GM12878 (cell line): Measurements from ENCODE around the gene DLK1. TPM values are rescaled to one million over a fixed set of nuclear protein-coding genes. Genes with fewer than 3 reads are reported as not detected.

Experiments
- ATAC-seq: fragments of 200-7000 bp; cut with Tn5 transposase; 3 replicates; pipeline ENCODE4 v1.9.1; 2020; ENCODE audit warnings: mild to moderate bottlenecking, moderate library complexity
- BruUV-seq: library from RNA; stranded (reverse); fragments of 400-500 nt; replicated peaks from 2 replicates; lab custom pipeline; 2021; lab: Mats Ljungman, UMichigan
- CTCF ChIA-PET: fragments of 300-600 bp; sonication (Branson Sonifier 250); formaldehyde crosslinking; extraction: SDS; loops from one replicate; lab custom pipeline; 2021; ENCODE audit warnings: inconsistent platforms; lab: Yijun Ruan, JAX
- POLR2A ChIA-PET: fragments of 350-600 bp; formaldehyde crosslinking; extraction: SDS; loops from one replicate; lab custom pipeline; 2021; ENCODE audit warnings: inconsistent platforms; lab: Charles Lee
- RAD21 ChIA-PET: fragments of 300-600 bp; sonication (Branson Sonifier 250); formaldehyde crosslinking; loops from one replicate; lab custom pipeline; 2023; ENCODE audit warnings: antibody characterized with exemption; ENCODE audit not compliant: unreplicated experiment; lab: Charles Lee
- SMC1A ChIA-PET: fragments of 300-600 bp; sonication (Branson Sonifier 250); formaldehyde crosslinking; loops from one replicate; lab custom pipeline; 2023; ENCODE audit not compliant: unreplicated experiment, uncharacterized antibody; lab: Charles Lee
- DNase-seq: peaks from one replicate; pipeline ENCODE4 v3.0.0-alpha.2; 2011; ENCODE audit warnings: low read depth, low spot score
- FAIRE-seq: peaks from 3 replicates; lab custom pipeline; 2011; peaks lifted over from hg19 to GRCh38; lab: Jason Lieb, UNC
- H2AFZ ChIP-seq: 2 replicates; pipeline ENCODE4 v1.6.0; 2011; ENCODE audit warnings: low read depth, low read length, control low read depth; ENCODE audit not compliant: control insufficient read depth
- H3K27ac ChIP-seq: 2 replicates; pipeline ENCODE4 v1.5.1; 2011; ENCODE audit warnings: control low read depth; ENCODE audit not compliant: control insufficient read depth, insufficient read depth
- H3K27me3 ChIP-seq, 2 experiments: replicated peaks in 1 of 2; 2 replicates each; pipeline versions ENCODE4 v1.6.0 to v1.6.1; 2011; ENCODE audit warnings: low read length in 1 of 2; ENCODE audit not compliant: control insufficient read depth in 2 of 2, insufficient read depth in 2 of 2
- H3K36me3 ChIP-seq, 2 experiments: 2 replicates each; pipeline ENCODE4 v1.5.1; 2011; ENCODE audit warnings: low read length in 1 of 2; ENCODE audit not compliant: control insufficient read depth in 2 of 2, insufficient read depth in 2 of 2
- H3K4me1 ChIP-seq: 2 replicates; pipeline ENCODE4 v1.6.1; 2011; ENCODE audit warnings: mild to moderate bottlenecking, low read length, moderate library complexity, mixed read lengths; ENCODE audit not compliant: control insufficient read depth, insufficient read depth
- H3K4me2 ChIP-seq: 2 replicates; pipeline ENCODE4 v1.6.0; 2011; ENCODE audit warnings: control low read depth; ENCODE audit not compliant: control insufficient read depth, insufficient read depth
- H3K4me3 ChIP-seq: fragments of 200-600 bp; sonication (generic); 2 replicates; pipeline ENCODE4 v1.5.1; 2016
- H3K79me2 ChIP-seq: 2 replicates; pipeline ENCODE4 v1.6.0; 2011; ENCODE audit warnings: low read length; ENCODE audit not compliant: control insufficient read depth, insufficient read depth
- H3K9ac ChIP-seq: 2 replicates; pipeline ENCODE4 v1.8.0; 2011; ENCODE audit warnings: low read length, control low read depth, mixed read lengths; ENCODE audit not compliant: control insufficient read depth, insufficient read depth
- H3K9me3 ChIP-seq: replicated peaks from 3 replicates; pipeline ENCODE4 v1.5.1; 2011; ENCODE audit warnings: mild to moderate bottlenecking, low read length; ENCODE audit not compliant: control insufficient read depth, insufficient read depth
- H4K20me1 ChIP-seq: 2 replicates; pipeline ENCODE4 v1.6.0; 2011; ENCODE audit not compliant: control insufficient read depth, insufficient read depth
- ATF7 ChIP-seq: fragments of 450-650 bp; IDR thresholded peaks from 2 replicates; pipeline ENCODE4 v1.6.1; 2016; ENCODE audit warnings: low read depth, mild to moderate bottlenecking
- FOXK2 ChIP-seq: fragments of 450-650 bp; IDR thresholded peaks from 2 replicates; pipeline ENCODE4 v1.6.1; 2017; ENCODE audit warnings: mild to moderate bottlenecking, moderate library complexity
- MTA2 ChIP-seq: fragments of 450-650 bp; IDR thresholded peaks from 2 replicates; pipeline ENCODE4 v1.6.1; 2016; ENCODE audit warnings: low read depth, mild to moderate bottlenecking, moderate library complexity
- NRF1 ChIP-seq: conservative IDR thresholded peaks from 2 replicates; pipeline ENCODE4 v1.6.1; 2011; ENCODE audit warnings: mild to moderate bottlenecking, low read depth, low read length, improper control_type of control experiment
- SMC3 ChIP-seq: IDR thresholded peaks from 2 replicates; pipeline ENCODE4 v1.6.1; 2011; ENCODE audit warnings: low read length, improper control_type of control experiment, borderline replicate concordance
- SP1 ChIP-seq: IDR thresholded peaks from one replicate; pipeline ENCODE4 v1.6.1; 2011; ENCODE audit warnings: low read depth, low read length
- STAT1 ChIP-seq: fragments of 450-650 bp; conservative IDR thresholded peaks from 2 replicates; pipeline ENCODE4 v1.6.1; 2014; ENCODE audit warnings: antibody characterized with exemption, mild to moderate bottlenecking
- ZNF622 ChIP-seq: fragments of 450-650 bp; IDR thresholded peaks from 2 replicates; pipeline ENCODE4 v1.6.1; 2017; ENCODE audit warnings: mild to moderate bottlenecking, inconsistent platforms
- WGBS: methylation state at CpG from one replicate; pipeline ENCODE4 v1.1.6; 2016; ENCODE audit warnings: low lambda C conversion rate; ENCODE audit not compliant: insufficient replicate concordance, insufficient coverage; ENCODE audit errors: missing lambda C conversion rate; 5-methylcytosine and 5-hydroxymethylcytosine counted together
- in situ Hi-C: fragments of 300-500 bp; cut with MboI; formaldehyde crosslinking; loops from 9 replicates; pipeline ENCODE4 v1.14.3; 2018; ENCODE audit warnings: mixed read lengths
- intact Hi-C: fragments of 100-400 bp; cut with micrococcal nuclease; formaldehyde crosslinking; loops from one replicate; pipeline ENCODE4 v1.14.2; 2022; ENCODE audit not compliant: unreplicated experiment
- polyA plus RNA-seq, 11 experiments: library from polyadenylated mRNA; depleted of rRNA in 4 of 11; unstranded in 6 of 11; stranded (reverse) in 5 of 11; fragments of >200 nt; fragmentation: Nextera tagmentation in 4 of 11; fragmentation: Illumina TruSeq in 1 of 11; extraction: Ambion mirVana in 4 of 11; extraction: Trizol in 1 of 11; gene quantifications; 1 replicate in 1 of 11; 2 replicates in 10 of 11; pipeline versions ENCODE4 v1.2.1 to v1.2.3, GENCODE V29; 2011 to 2016; ENCODE audit warnings: inconsistent platforms in 2 of 11, missing spikeins in 2 of 11, low read depth in 1 of 11
- total RNA-seq, 4 experiments: library from RNA; depleted of rRNA in 3 of 4; stranded (reverse); fragments of >200 nt in 3 of 4; fragmentation: Illumina TruSeq in 1 of 4; extraction: Trizol in 1 of 4; gene quantifications; 2 replicates each; pipeline versions ENCODE4 v1.2.1 to v1.2.3, GENCODE V29; 2013 to 2021
- TF ChIP-seq, protein P1 (sequence below): IDR thresholded peaks from 2 replicates; pipeline ENCODE4 v1.6.1; 2011; ENCODE audit warnings: borderline replicate concordance, low read depth, mild to moderate bottlenecking, moderate library complexity, low read length; ENCODE audit not compliant: insufficient read depth, poor library complexity, severe bottlenecking
- TF ChIP-seq, protein P2 (sequence below): fragments of 450-650 bp; formaldehyde crosslinking; IDR thresholded peaks from 2 replicates; pipeline ENCODE4 v1.4.0; 2020; ENCODE audit warnings: mild to moderate bottlenecking, moderate library complexity

DLK1 gene
- total and polyA plus RNA-seq, 10 of the 15 experiments (the other 5 are each of a cell fraction or from before 2014, with no cell fraction given) = 0.87 TPM; not detected in 9

DNA sequence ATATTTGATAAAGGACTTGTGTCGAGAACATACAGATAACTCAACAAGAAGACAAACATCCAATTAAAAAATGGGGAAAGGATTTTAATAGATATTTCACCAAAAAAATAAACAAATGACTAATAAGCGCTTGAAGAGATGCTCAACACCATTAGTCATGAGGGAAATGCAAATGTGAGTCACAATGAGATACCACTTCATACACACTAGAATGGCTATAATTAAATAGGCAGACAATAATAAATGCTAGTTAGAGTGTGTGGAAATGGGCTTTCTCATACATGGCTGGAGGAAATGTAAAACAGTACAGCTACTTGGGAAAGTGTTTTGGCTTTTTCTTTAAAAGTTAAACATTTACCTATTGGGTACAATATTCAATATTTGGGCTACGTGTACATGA lies 34.8 kb downstream of the DLK1 start:
- ChIA-PET SMC1A (interaction anchor here (0.7 kb wide), 1 partner anchor 286 kb away, joined by 4 read pairs; no protein-coding TSS in a partner anchor), CTCF (no interaction called here), RAD21 (no interaction called here), POLR2A (no interaction called here)
- H3K79me2 ChIP-seq = no peaks in the 10 kb centered on the region
- ATAC-seq = no peak
- in situ Hi-C loops (no loop called here), intact Hi-C loops (no loop called here)
- no peaks in the 10 kb centered on the region for H3K36me3 ChIP-seq
- H3K4me1 ChIP-seq = no peaks in the 10 kb centered on the region
- no TSS peak for BruUV-seq
- DNase-seq = no peak
- H3K4me3 ChIP-seq = no peak overlapping the region
- H4K20me1 ChIP-seq = no peaks in the 10 kb centered on the region
- TF ChIP-seq SP1 (no peak), MTA2 (no peak), ATF7 (no peak), ZNF622 (no peak), NRF1 (no peak), SMC3 (no peak)
- TF ChIP-seq, protein P1, sequence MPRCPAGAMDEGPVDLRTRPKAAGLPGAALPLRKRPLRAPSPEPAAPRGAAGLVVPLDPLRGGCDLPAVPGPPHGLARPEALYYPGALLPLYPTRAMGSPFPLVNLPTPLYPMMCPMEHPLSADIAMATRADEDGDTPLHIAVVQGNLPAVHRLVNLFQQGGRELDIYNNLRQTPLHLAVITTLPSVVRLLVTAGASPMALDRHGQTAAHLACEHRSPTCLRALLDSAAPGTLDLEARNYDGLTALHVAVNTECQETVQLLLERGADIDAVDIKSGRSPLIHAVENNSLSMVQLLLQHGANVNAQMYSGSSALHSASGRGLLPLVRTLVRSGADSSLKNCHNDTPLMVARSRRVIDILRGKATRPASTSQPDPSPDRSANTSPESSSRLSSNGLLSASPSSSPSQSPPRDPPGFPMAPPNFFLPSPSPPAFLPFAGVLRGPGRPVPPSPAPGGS = peak; percentile 45
- no peaks in the 10 kb centered on the region; a peak in 1 of 4 replicates for H3K27me3 ChIP-seq
- no peak overlapping the region for H2AFZ ChIP-seq
- WGBS = 58% methylated on average over 3 of the region's 3 CpGs
- H3K27ac ChIP-seq = no peak overlapping the region
- no peaks in the 10 kb centered on the region for H3K9me3 ChIP-seq
- H3K9ac ChIP-seq = no peak overlapping the region
- no peak overlapping the region for H3K4me2 ChIP-seq
- FAIRE-seq = no peak

DNA sequence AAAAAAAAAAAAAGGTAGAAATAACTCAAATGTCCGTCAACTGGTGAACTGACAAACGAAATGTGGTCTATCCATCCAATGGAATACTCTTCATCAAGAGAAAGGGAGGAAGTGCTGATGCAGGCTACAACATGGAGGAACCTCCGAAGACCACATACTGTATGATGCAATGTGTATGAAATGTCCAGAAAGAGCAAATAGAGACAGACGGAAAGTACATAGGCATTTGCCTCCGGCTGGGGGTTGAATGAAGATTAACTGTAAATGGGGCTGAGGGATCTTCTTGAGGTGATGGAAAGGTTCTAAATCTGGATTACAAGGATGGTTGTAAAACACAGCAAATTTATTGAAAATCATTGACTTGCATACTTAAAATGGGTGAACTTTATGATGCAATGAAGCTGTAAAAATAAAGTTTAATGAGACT lies 35.4 kb downstream of the DLK1 start:
- Histone ChIP-seq H3K27ac (no peak overlapping the region), H3K9ac (no peak overlapping the region), H4K20me1 (no peaks in the 10 kb centered on the region), H3K27me3 (no peaks in the 10 kb centered on the region; a peak in 1 of 4 replicates), H2AFZ (no peak overlapping the region), H3K4me3 (no peak overlapping the region), H3K9me3 (no peaks in the 10 kb centered on the region), H3K36me3 (no peaks in the 10 kb centered on the region), H3K4me2 (no peak overlapping the region), H3K79me2 (no peaks in the 10 kb centered on the region), H3K4me1 (no peaks in the 10 kb centered on the region)
- no peak for ATAC-seq
- ChIA-PET SMC1A (interaction anchor here (0.7 kb wide), 1 partner anchor 286 kb away, joined by 4 read pairs; no protein-coding TSS in a partner anchor), RAD21 (no interaction called here), POLR2A (no interaction called here), CTCF (no interaction called here)
- intact Hi-C loops = no loop called here
- in situ Hi-C loops = no loop called here
- 48% methylated on average over 5 of the region's 5 CpGs for WGBS
- FAIRE-seq = no peak
- BruUV-seq = no TSS peak
- no peak for DNase-seq
- TF ChIP-seq FOXK2 (no peak), STAT1 (no peak)
- TF ChIP-seq, protein P2, sequence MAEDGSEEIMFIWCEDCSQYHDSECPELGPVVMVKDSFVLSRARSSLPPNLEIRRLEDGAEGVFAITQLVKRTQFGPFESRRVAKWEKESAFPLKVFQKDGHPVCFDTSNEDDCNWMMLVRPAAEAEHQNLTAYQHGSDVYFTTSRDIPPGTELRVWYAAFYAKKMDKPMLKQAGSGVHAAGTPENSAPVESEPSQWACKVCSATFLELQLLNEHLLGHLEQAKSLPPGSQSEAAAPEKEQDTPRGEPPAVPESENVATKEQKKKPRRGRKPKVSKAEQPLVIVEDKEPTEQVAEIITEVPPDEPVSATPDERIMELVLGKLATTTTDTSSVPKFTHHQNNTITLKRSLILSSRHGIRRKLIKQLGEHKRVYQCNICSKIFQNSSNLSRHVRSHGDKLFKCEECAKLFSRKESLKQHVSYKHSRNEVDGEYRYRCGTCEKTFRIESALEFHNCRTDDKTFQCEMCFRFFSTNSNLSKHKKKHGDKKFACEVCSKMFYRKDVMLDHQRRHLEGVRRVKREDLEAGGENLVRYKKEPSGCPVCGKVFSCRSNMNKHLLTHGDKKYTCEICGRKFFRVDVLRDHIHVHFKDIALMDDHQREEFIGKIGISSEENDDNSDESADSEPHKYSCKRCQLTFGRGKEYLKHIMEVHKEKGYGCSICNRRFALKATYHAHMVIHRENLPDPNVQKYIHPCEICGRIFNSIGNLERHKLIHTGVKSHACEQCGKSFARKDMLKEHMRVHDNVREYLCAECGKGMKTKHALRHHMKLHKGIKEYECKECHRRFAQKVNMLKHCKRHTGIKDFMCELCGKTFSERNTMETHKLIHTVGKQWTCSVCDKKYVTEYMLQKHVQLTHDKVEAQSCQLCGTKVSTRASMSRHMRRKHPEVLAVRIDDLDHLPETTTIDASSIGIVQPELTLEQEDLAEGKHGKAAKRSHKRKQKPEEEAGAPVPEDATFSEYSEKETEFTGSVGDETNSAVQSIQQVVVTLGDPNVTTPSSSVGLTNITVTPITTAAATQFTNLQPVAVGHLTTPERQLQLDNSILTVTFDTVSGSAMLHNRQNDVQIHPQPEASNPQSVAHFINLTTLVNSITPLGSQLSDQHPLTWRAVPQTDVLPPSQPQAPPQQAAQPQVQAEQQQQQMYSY (CRISPR knock-in tag) = no peak
